Esophagus mucosa (tissue), 1 donor: Measurements from ENCODE around the gene RASGRF1. TPM values are rescaled to one million over a fixed set of nuclear protein-coding genes. Genes with fewer than 3 reads are reported as not detected.
"Not testable (repeated sequence)": the region's sequence is repeated elsewhere in the genome, so short reads cannot be mapped to it uniquely, and the experiment has no call there.

Source experiments
- ATAC-seq: fragments of 200-7000 bp; cut with Tn5 transposase; one replicate; pipeline ENCODE4 v1.9.1; 2020
- total RNA-seq: library from RNA; stranded (reverse); gene quantifications from one replicate; pipeline ENCODE4 v1.2.4, GENCODE V29; 2023
- donor health status: DM: yes; HTN: yes; CAD: no.

Gene RASGRF1, protein sequence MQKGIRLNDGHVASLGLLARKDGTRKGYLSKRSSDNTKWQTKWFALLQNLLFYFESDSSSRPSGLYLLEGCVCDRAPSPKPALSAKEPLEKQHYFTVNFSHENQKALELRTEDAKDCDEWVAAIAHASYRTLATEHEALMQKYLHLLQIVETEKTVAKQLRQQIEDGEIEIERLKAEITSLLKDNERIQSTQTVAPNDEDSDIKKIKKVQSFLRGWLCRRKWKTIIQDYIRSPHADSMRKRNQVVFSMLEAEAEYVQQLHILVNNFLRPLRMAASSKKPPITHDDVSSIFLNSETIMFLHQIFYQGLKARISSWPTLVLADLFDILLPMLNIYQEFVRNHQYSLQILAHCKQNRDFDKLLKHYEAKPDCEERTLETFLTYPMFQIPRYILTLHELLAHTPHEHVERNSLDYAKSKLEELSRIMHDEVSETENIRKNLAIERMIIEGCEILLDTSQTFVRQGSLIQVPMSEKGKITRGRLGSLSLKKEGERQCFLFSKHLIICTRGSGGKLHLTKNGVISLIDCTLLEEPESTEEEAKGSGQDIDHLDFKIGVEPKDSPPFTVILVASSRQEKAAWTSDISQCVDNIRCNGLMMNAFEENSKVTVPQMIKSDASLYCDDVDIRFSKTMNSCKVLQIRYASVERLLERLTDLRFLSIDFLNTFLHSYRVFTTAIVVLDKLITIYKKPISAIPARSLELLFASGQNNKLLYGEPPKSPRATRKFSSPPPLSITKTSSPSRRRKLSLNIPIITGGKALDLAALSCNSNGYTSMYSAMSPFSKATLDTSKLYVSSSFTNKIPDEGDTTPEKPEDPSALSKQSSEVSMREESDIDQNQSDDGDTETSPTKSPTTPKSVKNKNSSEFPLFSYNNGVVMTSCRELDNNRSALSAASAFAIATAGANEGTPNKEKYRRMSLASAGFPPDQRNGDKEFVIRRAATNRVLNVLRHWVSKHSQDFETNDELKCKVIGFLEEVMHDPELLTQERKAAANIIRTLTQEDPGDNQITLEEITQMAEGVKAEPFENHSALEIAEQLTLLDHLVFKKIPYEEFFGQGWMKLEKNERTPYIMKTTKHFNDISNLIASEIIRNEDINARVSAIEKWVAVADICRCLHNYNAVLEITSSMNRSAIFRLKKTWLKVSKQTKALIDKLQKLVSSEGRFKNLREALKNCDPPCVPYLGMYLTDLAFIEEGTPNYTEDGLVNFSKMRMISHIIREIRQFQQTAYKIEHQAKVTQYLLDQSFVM (N-terminal part only)
- 0.12 TPM for total RNA-seq

DNA sequence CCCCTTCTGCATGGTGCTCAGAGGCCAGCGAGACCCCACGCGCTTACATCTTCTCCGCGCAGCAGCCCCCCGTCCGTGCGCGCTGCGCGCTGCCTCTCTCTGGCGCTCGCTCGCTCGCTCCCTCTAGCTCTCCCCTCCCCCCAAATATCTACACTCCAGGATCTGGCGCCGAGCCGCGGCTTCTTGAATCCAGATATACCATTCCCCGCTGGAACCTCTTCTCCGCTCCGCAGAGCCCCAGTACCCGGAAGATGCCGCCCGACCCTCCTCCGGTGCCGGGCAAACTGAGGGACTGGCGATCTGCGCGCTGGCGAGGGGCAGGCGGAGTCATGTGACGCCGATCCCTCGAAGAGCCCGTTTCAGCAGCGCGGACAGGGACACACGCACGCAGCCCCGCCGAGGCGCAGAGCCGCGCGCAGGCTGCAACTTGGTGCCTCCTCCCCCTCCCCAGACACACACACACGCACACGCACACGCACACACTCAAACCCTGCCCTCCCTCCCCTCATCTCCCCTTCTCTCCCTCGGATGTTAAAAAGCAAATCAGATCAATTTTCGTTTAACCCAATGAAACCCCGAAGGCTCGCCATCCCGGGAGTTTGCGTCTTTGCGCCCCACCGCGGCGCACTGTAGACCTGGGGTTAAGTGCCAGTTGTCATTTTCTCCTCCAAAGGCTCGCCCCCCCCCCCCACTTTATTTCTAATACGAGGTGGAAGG lies at the start of gene RASGRF1:
RASGRF1 (minus strand) TSS at position 294 of the 717 bp plus-strand sequence; CDS start at position 12, 282 bp downstream.
- ATAC-seq: no peak

DNA sequence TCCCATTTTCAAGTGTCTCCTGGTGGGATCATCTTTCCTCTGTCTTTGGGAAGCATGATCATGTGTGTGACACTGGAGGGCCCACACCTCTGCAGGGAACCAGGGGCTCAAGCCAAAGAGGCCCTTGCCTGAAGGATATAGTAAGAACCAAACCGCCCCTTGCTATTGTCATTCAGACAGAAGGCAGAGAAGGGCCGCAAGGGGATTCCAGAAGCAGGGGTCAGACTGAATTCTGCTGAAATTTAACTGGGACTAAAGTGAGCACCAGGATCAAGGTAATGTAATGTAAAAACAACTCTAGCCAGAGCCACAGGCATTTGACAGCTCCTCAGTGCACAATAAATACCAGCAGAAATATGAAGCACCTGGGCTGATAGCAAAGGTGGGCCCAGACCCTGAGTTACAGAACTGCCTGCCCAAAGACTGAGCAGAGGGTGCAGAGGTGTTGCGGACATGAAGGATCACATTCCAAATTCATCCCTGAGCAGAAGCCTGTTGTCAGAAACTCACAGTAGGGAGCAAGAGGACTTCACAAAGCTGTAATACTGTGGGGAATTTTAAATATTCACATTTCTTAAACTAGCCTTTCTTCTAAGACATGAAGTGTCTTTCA lies 46.0 kb upstream of the RASGRF1 start:
- no peak for ATAC-seq

DNA sequence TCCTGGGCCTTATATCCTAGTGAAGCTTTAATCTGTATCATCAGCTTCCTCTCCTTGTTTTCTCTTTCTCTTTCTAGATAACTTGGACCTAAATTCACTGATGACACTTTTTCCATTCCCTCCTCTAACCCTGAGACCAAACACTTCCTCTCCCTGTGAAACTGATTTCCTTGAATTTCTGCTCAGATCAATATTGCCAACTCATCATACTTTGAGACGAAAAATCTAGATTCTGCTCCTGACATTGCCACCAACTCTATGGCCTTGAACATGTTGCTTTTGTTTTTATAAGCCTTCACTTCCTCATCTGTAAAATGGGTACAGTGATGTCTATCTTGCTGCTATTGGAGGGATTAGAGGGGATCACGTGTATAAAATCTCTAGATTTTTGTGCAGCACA lies 42.7 kb upstream of the RASGRF1 start:
- no peak for ATAC-seq

DNA sequence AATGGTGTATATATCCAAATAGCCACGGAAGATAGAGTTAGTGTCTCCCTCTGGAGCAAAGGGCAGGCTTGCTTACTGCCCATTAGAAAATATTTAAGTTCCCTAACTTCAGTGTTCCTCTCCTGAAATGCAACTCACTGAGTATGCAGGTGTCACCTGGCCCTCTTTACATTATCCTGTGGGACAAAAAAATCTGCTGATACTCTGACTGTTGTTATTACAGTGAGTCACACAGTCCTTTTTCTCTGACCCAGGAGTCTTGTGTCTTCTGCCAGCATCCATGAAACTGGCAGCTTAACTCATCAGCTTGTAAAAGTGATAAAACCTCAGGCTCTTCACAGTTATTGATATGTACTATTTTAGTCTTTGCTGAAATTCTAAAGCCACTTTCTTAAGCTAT lies 42.2 kb upstream of the RASGRF1 start:
- ATAC-seq: no peak

GRCh38 chr15:79132361-79132760 lies 41.8 kb upstream of the RASGRF1 start:
- ATAC-seq: no peak

DNA sequence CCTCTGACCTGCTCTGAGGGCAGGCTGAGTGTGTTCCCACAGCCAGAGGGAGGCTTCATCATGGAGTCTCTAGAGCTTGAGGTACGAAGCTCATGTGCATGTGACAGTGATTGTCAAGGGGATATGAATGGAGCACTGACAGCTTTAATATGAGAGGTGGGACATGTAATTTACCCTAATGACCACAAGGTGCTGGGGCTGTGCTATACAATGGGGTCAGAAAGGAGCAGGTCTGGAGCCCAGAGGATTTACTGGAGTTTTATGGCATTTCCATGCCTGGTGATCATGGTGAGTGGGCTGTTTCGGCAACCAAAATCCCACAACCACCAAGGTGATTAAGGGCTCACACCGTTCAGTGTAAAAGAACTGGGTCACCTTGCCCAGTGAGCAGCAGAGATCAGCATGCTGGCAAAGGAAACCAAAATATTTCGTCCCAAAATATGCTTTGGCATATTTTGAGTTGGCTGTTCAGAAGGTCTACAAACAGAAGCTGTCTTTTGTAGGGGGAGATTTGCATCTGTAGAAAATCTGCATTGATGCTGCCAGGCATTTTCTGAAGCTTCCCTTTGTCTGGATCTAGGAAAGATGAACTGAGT lies 40.1 kb upstream of the RASGRF1 start:
- ATAC-seq: no peak

- ATAC-seq: no peak
These were observed 38.7 kb upstream of the RASGRF1 start for GRCh38 chr15:79129235-79129634.

- no peak for ATAC-seq
These were observed 38.0 kb upstream of the RASGRF1 start for GRCh38 chr15:79128556-79128955.

DNA sequence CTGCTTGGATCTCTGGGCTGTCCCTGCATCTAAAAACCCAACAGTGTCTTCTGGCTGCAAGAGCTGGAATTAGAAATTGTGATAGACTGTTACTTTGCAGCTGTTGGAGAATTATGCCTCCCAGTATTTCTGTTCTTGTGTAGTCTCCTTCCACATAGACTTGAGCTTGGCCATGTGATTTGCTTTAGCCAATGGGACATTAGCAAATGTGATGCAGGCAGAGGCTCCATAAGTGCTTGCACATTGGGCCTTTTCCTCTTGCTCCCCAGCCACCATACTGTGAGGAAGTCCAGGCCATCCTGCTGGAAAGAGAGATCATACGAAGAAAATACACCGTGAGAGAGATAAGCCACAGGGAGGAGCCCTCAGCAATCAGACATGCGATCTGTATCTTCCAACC lies 33.8 kb upstream of the RASGRF1 start:
- no peak for ATAC-seq

GRCh38 chr15:79122991-79123390 lies 32.4 kb upstream of the RASGRF1 start:
- no peak for ATAC-seq

- ATAC-seq: no peak
These were observed 31.8 kb upstream of the RASGRF1 start for GRCh38 chr15:79122391-79122790.

DNA sequence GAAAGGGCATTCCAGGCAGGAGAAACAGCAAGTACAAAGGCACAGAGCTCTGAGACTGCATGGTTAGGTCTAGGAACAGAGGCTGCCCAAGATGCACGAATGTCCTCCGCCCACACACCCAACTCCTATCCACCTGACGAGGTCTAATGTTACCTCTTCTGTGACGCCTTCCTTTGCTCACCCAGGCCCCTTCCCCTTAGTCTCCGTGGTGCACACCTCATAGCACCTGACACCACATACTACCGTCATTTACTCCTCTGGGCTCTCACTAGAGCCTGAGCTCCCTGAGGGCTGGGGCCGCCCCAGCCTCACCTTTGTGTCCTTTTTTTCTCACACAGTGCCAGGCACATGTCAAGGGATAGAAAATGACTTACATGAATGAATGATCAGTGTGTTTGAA lies 31.0 kb upstream of the RASGRF1 start:
- no peak for ATAC-seq

GRCh38 chr15:79117442-79118204 lies 27.0 kb upstream of the RASGRF1 start:
- ATAC-seq: no peak

DNA sequence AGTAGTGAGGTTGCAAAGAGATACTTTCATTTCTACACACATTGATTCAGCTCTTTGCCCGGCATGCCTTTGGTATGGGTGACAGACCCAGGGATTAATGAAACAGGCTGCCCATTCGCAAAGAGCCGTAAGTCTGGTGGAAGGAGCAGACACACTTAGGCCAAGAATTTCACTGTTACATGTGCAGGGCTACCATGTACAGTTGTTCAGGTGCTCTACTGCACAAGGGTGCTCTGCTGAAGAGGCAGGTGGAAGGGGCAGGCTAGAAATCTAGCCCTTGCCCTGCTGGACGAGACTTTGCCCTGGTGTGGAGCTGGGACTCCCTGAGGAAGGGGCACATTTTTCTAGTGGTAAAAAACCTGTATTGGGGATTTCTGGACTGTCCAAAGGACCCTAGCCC lies 26.2 kb upstream of the RASGRF1 start:
- ATAC-seq: no peak

DNA sequence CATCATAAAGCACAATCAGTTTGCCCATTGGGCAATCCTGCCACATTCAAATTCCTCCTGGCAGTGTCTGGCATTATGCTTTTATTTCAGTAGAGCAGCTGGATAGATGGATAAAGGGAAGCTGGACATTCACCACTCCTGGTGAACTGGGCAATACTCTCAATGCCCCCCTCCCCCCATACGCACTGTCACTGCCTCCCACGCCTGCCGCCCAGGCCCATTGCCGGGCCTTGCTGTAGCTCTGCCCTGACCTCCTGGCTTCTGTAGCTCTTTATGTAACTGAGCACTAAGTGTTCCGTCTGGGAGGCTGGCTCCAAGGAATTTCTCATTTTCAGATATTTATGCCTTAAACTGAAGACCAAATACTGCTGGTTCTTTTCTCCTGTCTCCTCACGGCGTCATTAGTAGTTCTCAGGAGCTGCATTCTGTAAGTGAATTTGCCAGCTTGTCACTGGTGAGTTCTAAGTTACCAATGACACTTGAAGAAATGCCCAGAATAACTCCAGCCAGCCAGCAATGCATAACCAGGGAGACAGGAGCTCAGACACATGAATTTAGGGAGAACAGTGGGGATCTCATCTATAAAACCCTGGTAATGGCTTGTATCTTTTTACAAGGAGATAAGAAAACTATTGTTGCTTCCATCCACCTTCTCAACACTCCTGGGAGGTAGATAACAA lies 25.5 kb upstream of the RASGRF1 start:
- no peak for ATAC-seq

DNA sequence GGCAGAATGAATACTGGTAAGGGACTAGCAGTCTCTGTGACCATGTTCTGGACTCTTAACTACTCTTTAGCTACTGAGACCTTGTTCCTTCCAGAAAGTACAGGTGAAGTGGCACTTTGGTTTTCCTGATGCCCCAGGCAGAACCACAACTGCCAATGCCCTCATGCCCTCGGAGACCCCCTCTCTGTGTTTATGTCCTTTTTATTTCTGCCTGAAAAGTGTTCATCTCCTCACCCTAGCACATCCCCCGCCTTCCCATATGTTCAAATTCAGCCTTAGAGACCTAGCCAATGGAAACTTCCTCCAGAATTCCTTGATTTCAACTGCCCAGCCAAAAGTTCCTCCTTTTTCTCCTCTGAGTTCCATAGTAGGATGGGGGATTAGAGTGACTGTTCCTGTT lies 23.3 kb upstream of the RASGRF1 start:
- ATAC-seq: no peak

DNA sequence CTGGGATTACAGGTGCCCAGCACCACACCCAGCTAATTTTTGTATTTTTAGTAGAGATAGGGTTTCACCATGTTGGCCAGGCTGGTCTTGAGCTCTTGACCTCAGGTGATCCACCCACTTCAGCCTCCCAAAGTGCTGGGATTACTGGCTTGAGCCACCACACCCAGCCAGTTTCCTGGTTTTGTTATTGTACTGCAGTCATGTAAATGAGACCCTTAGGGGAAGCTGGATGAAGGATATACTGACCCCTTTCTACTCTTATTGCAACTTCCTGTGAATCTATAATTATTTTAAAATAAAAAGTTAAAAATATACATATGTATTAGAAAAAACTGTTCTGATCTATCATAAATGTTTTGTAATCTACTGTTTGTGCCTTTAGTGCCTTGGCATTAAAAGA lies 20.8 kb upstream of the RASGRF1 start:
- ATAC-seq: not testable (repeated sequence)

GRCh38 chr15:79105141-79105540 lies 14.6 kb upstream of the RASGRF1 start:
- ATAC-seq: no peak

DNA sequence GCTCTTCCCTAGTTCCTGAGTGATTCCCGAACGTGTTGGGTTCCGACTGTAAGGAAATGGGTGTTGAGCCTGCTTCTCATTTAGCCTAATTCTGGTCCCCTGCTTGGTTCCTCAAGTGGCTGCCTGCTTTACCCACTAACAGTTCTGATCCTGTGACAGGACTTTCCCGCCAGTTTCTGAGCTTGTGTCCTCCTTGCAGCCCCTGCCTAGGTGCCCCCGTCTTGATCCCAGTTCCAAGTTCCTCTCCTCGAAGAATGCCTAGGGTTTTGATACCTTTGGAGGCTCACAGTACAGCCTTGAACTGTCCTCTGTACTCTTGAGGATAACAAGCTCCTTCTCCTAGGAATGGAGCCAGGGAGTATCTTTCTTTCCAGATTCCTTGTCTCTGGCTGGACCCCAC lies 12.0 kb upstream of the RASGRF1 start:
- ATAC-seq: no peak
